ENCODE measurements around the gene ADM2.

The ADM2 gene

DNA sequence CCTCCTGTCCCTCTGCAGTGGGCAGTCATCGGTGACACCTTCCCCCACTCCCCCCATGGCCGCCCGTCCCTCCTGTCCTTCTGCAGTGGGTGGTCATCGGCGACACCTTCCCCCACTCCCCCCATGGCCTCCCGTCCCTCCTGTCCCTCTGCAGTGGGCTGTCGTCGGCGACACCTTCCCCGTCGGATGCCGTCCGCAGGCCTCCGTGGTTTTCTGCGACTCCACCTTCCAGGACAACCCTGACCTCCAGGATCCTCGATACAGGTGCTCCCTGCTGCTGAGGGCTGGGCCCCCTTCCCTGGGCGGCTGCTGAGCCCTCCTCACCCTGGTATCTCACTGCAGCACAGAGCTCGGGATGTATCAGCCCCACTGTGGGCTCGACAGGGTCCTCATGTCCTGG is 7.5 kb downstream of the ADM2 start:
- H3K27me3 ChIP-seq (ENCODE audit: control insufficient read depth, low read length), result no peaks in the 10 kb centered on the region
- H3F3A ChIP-seq (ENCODE audit: control insufficient read depth, insufficient read depth), result no peaks in the 10 kb centered on the region
- H3K9me3 ChIP-seq (ENCODE audit: control insufficient read depth, insufficient read depth, low read length), result no peaks in the 10 kb centered on the region
- H3K36me3 ChIP-seq (ENCODE audit: control insufficient read depth, low read length), result no peaks in the 10 kb centered on the region
- no peaks in the 10 kb centered on the region for H4K20me1 ChIP-seq (ENCODE audit: control insufficient read depth, insufficient read depth, low read depth, low read length)
- TF ChIP-seq EZH2phosphoT487 (IDR thresholded peaks at IDR 0.05; ENCODE audit: borderline replicate concordance, low read length), result no peak
- TF ChIP-seq, protein P1, sequence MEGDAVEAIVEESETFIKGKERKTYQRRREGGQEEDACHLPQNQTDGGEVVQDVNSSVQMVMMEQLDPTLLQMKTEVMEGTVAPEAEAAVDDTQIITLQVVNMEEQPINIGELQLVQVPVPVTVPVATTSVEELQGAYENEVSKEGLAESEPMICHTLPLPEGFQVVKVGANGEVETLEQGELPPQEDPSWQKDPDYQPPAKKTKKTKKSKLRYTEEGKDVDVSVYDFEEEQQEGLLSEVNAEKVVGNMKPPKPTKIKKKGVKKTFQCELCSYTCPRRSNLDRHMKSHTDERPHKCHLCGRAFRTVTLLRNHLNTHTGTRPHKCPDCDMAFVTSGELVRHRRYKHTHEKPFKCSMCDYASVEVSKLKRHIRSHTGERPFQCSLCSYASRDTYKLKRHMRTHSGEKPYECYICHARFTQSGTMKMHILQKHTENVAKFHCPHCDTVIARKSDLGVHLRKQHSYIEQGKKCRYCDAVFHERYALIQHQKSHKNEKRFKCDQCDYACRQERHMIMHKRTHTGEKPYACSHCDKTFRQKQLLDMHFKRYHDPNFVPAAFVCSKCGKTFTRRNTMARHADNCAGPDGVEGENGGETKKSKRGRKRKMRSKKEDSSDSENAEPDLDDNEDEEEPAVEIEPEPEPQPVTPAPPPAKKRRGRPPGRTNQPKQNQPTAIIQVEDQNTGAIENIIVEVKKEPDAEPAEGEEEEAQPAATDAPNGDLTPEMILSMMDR (IDR thresholded peaks at IDR 0.05; ENCODE audit: low read depth, low read length, poor library complexity, severe bottlenecking), result no peak
- no peak overlapping the region for H3K4me2 ChIP-seq (ENCODE audit: low read length)
- H3K27ac ChIP-seq (ENCODE audit: low read depth, low read length), result no peak overlapping the region
- H3K4me1 ChIP-seq (ENCODE audit: control insufficient read depth, low read length), result peaks cover 16% of the 10 kb centered on the region
- no peak overlapping the region for H3K4me3 ChIP-seq (ENCODE audit: low read length)
- no peaks in the 10 kb centered on the region for H3K9me2 ChIP-seq (replicated peaks; ENCODE audit: control insufficient read depth, low read length)
- no peaks in the 10 kb centered on the region for H3K79me2 ChIP-seq (ENCODE audit: control insufficient read depth, low read length)

DNA sequence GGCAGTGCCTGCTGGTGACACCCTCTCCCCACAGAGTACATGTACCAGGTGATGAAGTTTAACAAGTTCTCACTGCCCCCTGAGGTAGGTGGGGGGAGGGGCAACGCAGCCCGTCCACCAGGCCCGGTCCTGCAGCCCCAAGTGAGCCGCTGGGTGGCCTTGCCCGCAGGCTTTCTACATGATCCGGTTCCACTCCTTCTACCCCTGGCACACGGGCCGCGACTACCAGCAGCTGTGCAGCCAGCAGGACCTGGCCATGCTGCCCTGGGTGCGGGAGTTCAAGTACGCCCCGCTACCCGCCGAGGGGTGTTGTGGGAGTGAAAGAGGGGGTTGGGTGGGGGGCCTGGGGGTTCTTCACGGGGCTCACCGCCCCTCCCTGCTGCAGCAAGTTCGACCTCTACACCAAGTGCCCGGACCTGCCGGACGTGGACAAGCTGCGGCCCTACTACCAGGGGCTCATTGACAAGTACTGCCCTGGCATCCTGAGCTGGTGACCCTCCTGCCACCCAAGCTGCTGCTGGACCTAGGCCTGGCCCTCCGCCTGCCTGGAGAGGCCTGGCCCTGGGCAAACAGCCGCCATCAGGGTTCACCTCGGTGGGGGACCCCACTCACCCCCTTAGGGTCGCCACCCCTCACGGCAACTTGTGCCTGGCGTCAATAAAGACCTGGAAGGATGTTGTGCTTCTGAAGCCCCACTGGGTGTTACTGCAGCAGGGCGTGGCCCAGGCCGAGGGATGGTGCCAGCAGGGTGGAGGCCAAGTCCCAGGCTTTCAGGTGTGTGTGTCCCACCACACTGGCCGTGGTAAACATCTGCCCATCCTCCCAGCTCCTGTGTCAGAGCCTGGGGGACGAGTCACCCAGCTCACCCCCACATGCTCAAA is 8.3 kb downstream of the ADM2 start:
- Histone ChIP-seq H3K27ac (ENCODE audit: low read depth, low read length) (no peak overlapping the region), H3K79me2 (ENCODE audit: control insufficient read depth, low read length) (no peaks in the 10 kb centered on the region), H3K4me1 (ENCODE audit: control insufficient read depth, low read length) (peaks cover 9% of the 10 kb centered on the region), H3K4me3 (ENCODE audit: low read length) (no peak overlapping the region), H4K20me1 (ENCODE audit: control insufficient read depth, insufficient read depth, low read depth, low read length) (no peaks in the 10 kb centered on the region), H3F3A (ENCODE audit: control insufficient read depth, insufficient read depth) (no peaks in the 10 kb centered on the region), H3K27me3 (ENCODE audit: control insufficient read depth, low read length) (no peaks in the 10 kb centered on the region), H3K36me3 (ENCODE audit: control insufficient read depth, low read length) (no peaks in the 10 kb centered on the region), H3K4me2 (ENCODE audit: low read length) (no peak overlapping the region), H3K9me2 (replicated peaks; ENCODE audit: control insufficient read depth, low read length) (no peaks in the 10 kb centered on the region), H3K9me3 (ENCODE audit: control insufficient read depth, insufficient read depth, low read length) (no peaks in the 10 kb centered on the region)
- TF ChIP-seq, protein P1 (IDR thresholded peaks at IDR 0.05; ENCODE audit: low read depth, low read length, poor library complexity, severe bottlenecking), result no peak
- TF ChIP-seq EZH2phosphoT487 (IDR thresholded peaks at IDR 0.05; ENCODE audit: borderline replicate concordance, low read length), result no peak

DNA sequence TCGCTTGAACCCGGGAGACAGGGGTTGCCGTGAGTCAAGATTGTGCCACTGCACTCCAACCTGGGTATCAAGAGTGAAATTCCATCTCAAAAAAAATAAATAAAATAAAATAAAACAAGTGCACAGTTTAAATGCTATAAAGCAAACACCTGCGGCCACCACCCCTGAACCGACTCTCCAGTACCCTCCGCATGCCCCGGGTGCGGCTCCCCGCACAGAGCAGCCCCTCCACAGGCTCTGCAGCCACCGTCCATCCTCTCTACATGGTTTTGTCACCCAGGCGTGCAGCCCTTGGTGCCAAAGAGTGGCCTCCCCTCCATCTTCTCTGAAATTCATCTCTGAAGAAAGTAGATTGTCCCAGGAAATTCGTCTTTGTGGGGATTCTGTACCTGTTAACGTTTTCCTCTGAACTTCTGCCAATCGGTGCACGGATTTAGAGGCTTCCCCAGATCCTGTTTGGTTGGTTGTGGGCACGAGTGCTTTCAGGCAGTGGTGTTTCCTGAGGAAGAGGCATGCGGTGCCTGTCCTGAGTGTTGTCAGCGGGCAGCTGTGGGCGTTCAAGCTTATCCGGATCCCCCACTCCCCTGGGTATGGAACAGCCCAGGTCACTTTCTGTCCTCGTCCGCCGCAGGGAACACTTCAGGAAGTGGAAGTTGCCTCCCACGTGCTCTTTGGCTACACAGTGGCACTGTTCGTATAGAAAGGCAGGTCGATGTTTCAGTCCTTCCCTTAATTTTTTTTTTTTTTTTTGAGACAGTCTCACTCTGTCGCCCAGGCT is 9.4 kb downstream of the ADM2 start:
- no peaks in the 10 kb centered on the region for H3F3A ChIP-seq (ENCODE audit: control insufficient read depth, insufficient read depth)
- H3K27ac ChIP-seq (ENCODE audit: low read depth, low read length), result no peak overlapping the region

More for the DNA sequence above, 9.4 kb downstream of the ADM2 start:
- H4K20me1 ChIP-seq (ENCODE audit: control insufficient read depth, insufficient read depth, low read depth, low read length), result no peaks in the 10 kb centered on the region
- peaks cover 7% of the 10 kb centered on the region for H3K4me1 ChIP-seq (ENCODE audit: control insufficient read depth, low read length)
- no peaks in the 10 kb centered on the region for H3K36me3 ChIP-seq (ENCODE audit: control insufficient read depth, low read length)
- no peak for TF ChIP-seq EZH2phosphoT487 (IDR thresholded peaks at IDR 0.05; ENCODE audit: borderline replicate concordance, low read length)
- TF ChIP-seq, protein P1 (IDR thresholded peaks at IDR 0.05; ENCODE audit: low read depth, low read length, poor library complexity, severe bottlenecking), result no peak
- H3K9me3 ChIP-seq (ENCODE audit: control insufficient read depth, insufficient read depth, low read length), result no peaks in the 10 kb centered on the region
- no peaks in the 10 kb centered on the region for H3K79me2 ChIP-seq (ENCODE audit: control insufficient read depth, low read length)
- no peak overlapping the region for H3K4me3 ChIP-seq (ENCODE audit: low read length)
- peak overlapping the region; percentile 10; the same call in 1 of the 2 replicates for H3K4me2 ChIP-seq (ENCODE audit: low read length)
- H3K9me2 ChIP-seq (replicated peaks; ENCODE audit: control insufficient read depth, low read length), result no peaks in the 10 kb centered on the region
- H3K27me3 ChIP-seq (ENCODE audit: control insufficient read depth, low read length), result no peaks in the 10 kb centered on the region
